ENCODE results near the gene FGFR2.
"Not testable (repeated sequence)": the region's sequence is repeated elsewhere in the genome, so short reads cannot be mapped to it uniquely, and the experiment has no call there.

The FGFR2 gene

GRCh38 chr10:121521794-121522556 lies 76.3 kb downstream of the FGFR2 start:
- Histone ChIP-seq H3K9ac (ENCODE audit: low read length) (no peak overlapping the region), H3K4me2 (ENCODE audit: low read length) (no peak overlapping the region), H2AFZ (ENCODE audit: low read depth, low read length) (no peak overlapping the region), H3K9me3 (ENCODE audit: insufficient read depth, low read length) (no peaks in the 10 kb centered on the region), H3K4me3 (ENCODE audit: low read length) (no peak overlapping the region), H3K79me2 (ENCODE audit: low read length) (no peaks in the 10 kb centered on the region), H3K4me1 (ENCODE audit: low read length) (peaks cover 6% of the 10 kb centered on the region), H3K36me3 (replicated peaks; ENCODE audit: low read depth, low read length) (no peaks in the 10 kb centered on the region), H3K27me3 (ENCODE audit: low read depth, low read length) (peaks cover 12% of the 10 kb centered on the region; the same call in 1 of the 2 replicates), H3K27ac (ENCODE audit: low read length) (no peak overlapping the region), H4K20me1 (ENCODE audit: insufficient read depth, low read length) (no peaks in the 10 kb centered on the region)
- TF ChIP-seq CTCF (IDR thresholded peaks at IDR 0.05; ENCODE audit: low read depth, low read length) (no peak), EZH2phosphoT487 (IDR thresholded peaks at IDR 0.05; ENCODE audit: low read depth) (no peak)

DNA sequence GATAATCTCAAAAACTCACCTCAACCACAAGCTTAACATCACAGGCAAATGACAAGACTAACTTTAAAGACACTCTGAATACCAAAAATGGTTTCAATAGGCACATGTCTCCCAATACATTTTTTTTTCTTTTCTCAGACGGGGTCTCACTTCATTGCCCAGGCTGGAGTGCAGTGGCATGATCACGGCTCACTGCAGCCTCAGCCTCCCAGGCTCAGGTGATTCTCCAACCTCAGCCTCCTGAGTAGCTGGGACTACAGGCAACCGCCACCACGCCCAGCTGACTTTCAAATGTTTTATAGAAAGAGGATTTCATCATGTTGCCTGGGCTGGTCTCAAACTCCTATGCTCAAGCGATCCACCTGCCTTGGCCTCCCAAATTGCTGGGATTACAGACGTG lies 77.7 kb downstream of the FGFR2 start:
- H2AFZ ChIP-seq (ENCODE audit: low read depth, low read length); H3K9ac ChIP-seq (ENCODE audit: low read length); H3K27ac ChIP-seq (ENCODE audit: low read length); H3K9me3 ChIP-seq (ENCODE audit: insufficient read depth, low read length); H3K4me1 ChIP-seq (ENCODE audit: low read length); H3K79me2 ChIP-seq (ENCODE audit: low read length); H3K36me3 ChIP-seq (replicated peaks; ENCODE audit: low read depth, low read length); H3K4me3 ChIP-seq (ENCODE audit: low read length); H3K4me2 ChIP-seq (ENCODE audit: low read length); H4K20me1 ChIP-seq (ENCODE audit: insufficient read depth, low read length): not testable (repeated sequence)
- H3K27me3 ChIP-seq (ENCODE audit: low read depth, low read length): peaks cover 12% of the 10 kb centered on the region; the same call in 1 of the 2 replicates

DNA sequence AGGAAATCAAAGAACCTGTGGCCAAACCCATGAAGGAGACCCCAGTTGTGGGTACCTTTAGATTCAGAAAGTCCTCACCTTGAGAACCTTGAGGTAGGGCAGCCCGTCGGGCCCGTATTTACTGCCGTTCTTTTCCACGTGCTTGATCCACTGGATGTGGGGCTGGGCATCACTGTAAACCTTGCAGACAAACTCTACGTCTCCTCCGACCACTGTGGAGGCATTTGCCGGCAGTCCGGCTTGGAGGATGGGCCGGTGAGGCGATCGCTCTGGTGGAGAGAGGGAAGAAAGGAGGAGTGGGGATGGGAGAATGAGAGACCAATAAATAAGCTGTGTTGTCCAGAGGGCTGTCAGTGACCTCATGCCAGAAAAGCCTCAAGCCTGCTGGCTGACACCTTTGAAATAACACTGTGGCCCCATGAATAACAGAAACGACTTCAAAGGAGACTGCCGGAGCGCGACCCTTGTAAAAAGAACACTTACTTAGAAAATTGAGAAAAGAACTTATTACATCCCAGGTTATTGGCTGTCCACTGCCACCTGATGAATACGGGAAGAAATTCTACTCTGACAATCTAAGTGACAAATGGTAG lies 78.2 kb downstream of the FGFR2 start:
- Histone ChIP-seq H2AFZ (ENCODE audit: low read depth, low read length) (no peak overlapping the region), H3K27ac (ENCODE audit: low read length) (no peak overlapping the region), H3K4me2 (ENCODE audit: low read length) (no peak overlapping the region), H3K4me3 (ENCODE audit: low read length) (no peak overlapping the region), H4K20me1 (ENCODE audit: insufficient read depth, low read length) (no peaks in the 10 kb centered on the region), H3K9ac (ENCODE audit: low read length) (no peak overlapping the region), H3K79me2 (ENCODE audit: low read length) (no peaks in the 10 kb centered on the region), H3K27me3 (ENCODE audit: low read depth, low read length) (peaks cover 12% of the 10 kb centered on the region; the same call in 1 of the 2 replicates), H3K9me3 (ENCODE audit: insufficient read depth, low read length) (no peaks in the 10 kb centered on the region), H3K36me3 (replicated peaks; ENCODE audit: low read depth, low read length) (no peaks in the 10 kb centered on the region), H3K4me1 (ENCODE audit: low read length) (no peaks in the 10 kb centered on the region)
- no peak for TF ChIP-seq CTCF (IDR thresholded peaks at IDR 0.05; ENCODE audit: low read depth, low read length)
- no peak for TF ChIP-seq EZH2phosphoT487 (IDR thresholded peaks at IDR 0.05; ENCODE audit: low read depth)

DNA sequence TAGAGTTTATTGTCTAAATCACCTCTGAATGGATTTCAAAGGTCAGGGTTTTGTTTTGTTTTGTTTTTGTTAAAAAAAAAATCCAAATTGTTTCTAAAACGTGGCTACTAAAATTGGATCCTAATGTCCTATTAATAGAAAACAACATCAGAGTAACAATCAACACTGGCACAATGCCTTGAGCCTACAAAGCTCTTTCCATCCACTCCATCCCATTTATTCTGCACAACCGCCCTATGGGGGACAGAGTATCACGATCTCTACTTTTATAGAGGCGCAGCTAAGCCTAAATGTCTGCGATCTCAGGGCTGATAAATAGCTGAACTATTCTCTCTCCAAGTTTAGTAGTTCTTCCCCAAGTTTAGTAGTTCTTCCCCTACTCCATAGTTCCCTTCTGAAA lies 78.8 kb downstream of the FGFR2 start:
- Histone ChIP-seq H3K79me2 (ENCODE audit: low read length) (no peaks in the 10 kb centered on the region), H3K36me3 (replicated peaks; ENCODE audit: low read depth, low read length) (no peaks in the 10 kb centered on the region)

More for the DNA sequence above, 78.8 kb downstream of the FGFR2 start:
- Histone ChIP-seq H4K20me1 (ENCODE audit: insufficient read depth, low read length) (no peaks in the 10 kb centered on the region), H3K27me3 (ENCODE audit: low read depth, low read length) (peaks cover 12% of the 10 kb centered on the region; the same call in 1 of the 2 replicates), H2AFZ (ENCODE audit: low read depth, low read length) (no peak overlapping the region), H3K4me3 (ENCODE audit: low read length) (no peak overlapping the region), H3K4me1 (ENCODE audit: low read length) (no peaks in the 10 kb centered on the region), H3K9me3 (ENCODE audit: insufficient read depth, low read length) (no peaks in the 10 kb centered on the region), H3K9ac (ENCODE audit: low read length) (no peak overlapping the region), H3K4me2 (ENCODE audit: low read length) (no peak overlapping the region), H3K27ac (ENCODE audit: low read length) (no peak overlapping the region)
- TF ChIP-seq CTCF (IDR thresholded peaks at IDR 0.05; ENCODE audit: low read depth, low read length) (no peak), EZH2phosphoT487 (IDR thresholded peaks at IDR 0.05; ENCODE audit: low read depth) (no peak)

Measured in OCI-LY3 (cell line).